Parathyroid adenoma (tissue), 2 donors: ENCODE measurements around the gene SLC9A8.

ENCODE experiments used
- H2AFZ ChIP-seq: fragments of 300-600 bp; sonication (generic); one replicate; pipeline ENCODE4 v1.7.0; 2017; ENCODE audit warnings: antibody characterized with exemption, mild to moderate bottlenecking
- H3K27ac ChIP-seq: fragments of 300-600 bp; sonication (generic); one replicate; pipeline ENCODE4 v1.7.0; 2017
- H3K27me3 ChIP-seq: fragments of 300-600 bp; sonication (generic); one replicate; pipeline ENCODE4 v1.7.0; 2017; ENCODE audit warnings: low read length; ENCODE audit not compliant: control insufficient read depth, insufficient read depth
- H3K36me3 ChIP-seq: fragments of 300-600 bp; sonication (generic); one replicate; pipeline ENCODE4 v1.7.0; 2017; ENCODE audit warnings: low read length; ENCODE audit not compliant: control insufficient read depth, insufficient read depth
- H3K4me1 ChIP-seq: fragments of 300-600 bp; sonication (generic); one replicate; pipeline ENCODE4 v1.7.0; 2017; ENCODE audit warnings: control low read depth
- H3K4me2 ChIP-seq: fragments of 300-600 bp; sonication (generic); one replicate; pipeline ENCODE4 v1.7.0; 2017; ENCODE audit warnings: low read length
- H3K4me3 ChIP-seq: fragments of 300-600 bp; sonication (generic); one replicate; pipeline ENCODE4 v1.7.0; 2017; ENCODE audit warnings: low read depth, low read length
- H3K79me2 ChIP-seq: fragments of 300-600 bp; sonication (generic); one replicate; pipeline ENCODE4 v1.7.0; 2017; ENCODE audit warnings: control low read depth
- H3K9ac ChIP-seq: fragments of 300-600 bp; sonication (generic); one replicate; pipeline ENCODE4 v1.7.0; 2017; ENCODE audit warnings: mild to moderate bottlenecking
- H3K9me3 ChIP-seq: fragments of 300-600 bp; sonication (generic); one replicate; pipeline ENCODE4 v1.7.0; 2017; ENCODE audit warnings: low read length; ENCODE audit not compliant: control insufficient read depth
- TF ChIP-seq, protein P1 (sequence below): fragments of 300-600 bp; sonication (generic); IDR thresholded peaks from one replicate; pipeline ENCODE4 v1.7.0; 2017; ENCODE audit warnings: antibody characterized with exemption, mild to moderate bottlenecking
- donor health status: primary hyperparathyroidism.

The SLC9A8 gene

GRCh38 chr20:49904440-49905214 is 92.0 kb downstream of the SLC9A8 start:
- Histone ChIP-seq H3K9me3 (no peaks in the 10 kb centered on the region), H3K4me3 (no peak overlapping the region), H3K9ac (no peak overlapping the region), H3K79me2 (peaks cover 14% of the 10 kb centered on the region), H2AFZ (no peak overlapping the region), H3K4me2 (no peak overlapping the region), H3K27me3 (no peaks in the 10 kb centered on the region), H3K27ac (no peak overlapping the region), H3K4me1 (no peaks in the 10 kb centered on the region), H3K36me3 (no peaks in the 10 kb centered on the region)
- TF ChIP-seq, protein P1, sequence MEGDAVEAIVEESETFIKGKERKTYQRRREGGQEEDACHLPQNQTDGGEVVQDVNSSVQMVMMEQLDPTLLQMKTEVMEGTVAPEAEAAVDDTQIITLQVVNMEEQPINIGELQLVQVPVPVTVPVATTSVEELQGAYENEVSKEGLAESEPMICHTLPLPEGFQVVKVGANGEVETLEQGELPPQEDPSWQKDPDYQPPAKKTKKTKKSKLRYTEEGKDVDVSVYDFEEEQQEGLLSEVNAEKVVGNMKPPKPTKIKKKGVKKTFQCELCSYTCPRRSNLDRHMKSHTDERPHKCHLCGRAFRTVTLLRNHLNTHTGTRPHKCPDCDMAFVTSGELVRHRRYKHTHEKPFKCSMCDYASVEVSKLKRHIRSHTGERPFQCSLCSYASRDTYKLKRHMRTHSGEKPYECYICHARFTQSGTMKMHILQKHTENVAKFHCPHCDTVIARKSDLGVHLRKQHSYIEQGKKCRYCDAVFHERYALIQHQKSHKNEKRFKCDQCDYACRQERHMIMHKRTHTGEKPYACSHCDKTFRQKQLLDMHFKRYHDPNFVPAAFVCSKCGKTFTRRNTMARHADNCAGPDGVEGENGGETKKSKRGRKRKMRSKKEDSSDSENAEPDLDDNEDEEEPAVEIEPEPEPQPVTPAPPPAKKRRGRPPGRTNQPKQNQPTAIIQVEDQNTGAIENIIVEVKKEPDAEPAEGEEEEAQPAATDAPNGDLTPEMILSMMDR = no peak

DNA sequence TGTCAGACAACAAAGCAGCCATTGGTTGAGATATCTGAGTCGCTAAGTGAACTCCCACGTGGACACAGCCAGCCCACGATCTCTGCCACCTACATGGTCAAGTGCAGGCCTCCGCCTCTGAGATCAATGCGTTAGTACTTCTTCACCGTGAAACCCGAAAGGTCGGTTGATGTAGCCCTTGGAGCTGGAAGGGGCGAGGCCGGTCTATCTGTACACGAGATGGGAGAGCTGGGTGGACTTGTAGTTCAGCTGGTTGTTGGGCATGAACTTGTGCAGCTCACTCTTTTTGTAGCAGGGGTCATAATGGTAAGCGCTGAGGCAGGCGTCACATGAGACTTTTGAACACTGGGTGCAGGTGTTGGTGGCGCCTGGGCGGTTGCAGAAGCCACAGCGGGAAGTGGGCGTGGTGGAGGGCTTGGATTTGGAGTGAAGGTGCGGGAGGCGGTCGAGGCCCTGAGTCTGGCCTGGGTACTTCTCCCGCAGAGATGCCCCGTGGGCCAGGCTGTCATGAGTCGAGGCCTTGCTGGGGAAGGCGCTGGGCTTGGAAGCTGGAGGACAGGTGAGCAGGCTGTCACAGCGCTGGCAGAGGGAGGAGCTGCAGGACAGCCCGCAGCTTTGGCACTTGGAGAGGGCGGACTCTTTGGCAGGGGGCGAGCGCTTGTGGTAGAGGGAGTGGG is 92.9 kb downstream of the SLC9A8 start:
- Histone ChIP-seq H3K36me3 (no peaks in the 10 kb centered on the region), H3K4me2 (no peak overlapping the region), H3K27ac (no peak overlapping the region), H3K4me1 (no peaks in the 10 kb centered on the region), H3K4me3 (no peak overlapping the region), H3K79me2 (peaks cover 21% of the 10 kb centered on the region), H3K9ac (no peak overlapping the region), H2AFZ (no peak overlapping the region), H3K9me3 (no peaks in the 10 kb centered on the region), H3K27me3 (no peaks in the 10 kb centered on the region)
- TF ChIP-seq, protein P1 = no peak

- Histone ChIP-seq H3K4me1 (no peaks in the 10 kb centered on the region), H3K27me3 (no peaks in the 10 kb centered on the region)
- TF ChIP-seq, protein P1 = no peak
Measured at GRCh38 chr20:49906101-49906604, 93.5 kb downstream of the SLC9A8 start.

GRCh38 chr20:49906615-49907154 is 94.1 kb downstream of the SLC9A8 start:
- TF ChIP-seq, protein P1 = no peak
- no peaks in the 10 kb centered on the region for H3K27me3 ChIP-seq
- no peak overlapping the region for H3K27ac ChIP-seq
- H3K4me3 ChIP-seq = no peak overlapping the region
- no peak overlapping the region for H3K9ac ChIP-seq
- no peaks in the 10 kb centered on the region for H3K36me3 ChIP-seq
- H3K4me2 ChIP-seq = no peak overlapping the region
- no peaks in the 10 kb centered on the region for H3K9me3 ChIP-seq
- no peak overlapping the region for H2AFZ ChIP-seq
- no peaks in the 10 kb centered on the region for H3K4me1 ChIP-seq
- H3K79me2 ChIP-seq = peaks cover 33% of the 10 kb centered on the region

More at GRCh38 chr20:49906101-49906604, 93.5 kb downstream of the SLC9A8 start:
- Histone ChIP-seq H3K4me3 (no peak overlapping the region), H3K27ac (no peak overlapping the region), H3K9me3 (no peaks in the 10 kb centered on the region), H3K36me3 (no peaks in the 10 kb centered on the region), H2AFZ (no peak overlapping the region), H3K79me2 (peaks cover 27% of the 10 kb centered on the region), H3K9ac (no peak overlapping the region), H3K4me2 (no peak overlapping the region)
